Testis (tissue), 3 donors: ENCODE measurements around the gene PHLPP2. TPM values are rescaled to one million over a fixed set of nuclear protein-coding genes. Genes with fewer than 3 reads are reported as not detected.
"Not testable (repeated sequence)": the region's sequence is repeated elsewhere in the genome, so short reads cannot be mapped to it uniquely, and the experiment has no call there.

ENCODE experiments used
- DNase-seq: peaks from one replicate; pipeline ENCODE4 v3.0.0-alpha.2; 2019
- H3K27ac ChIP-seq, 2 donors: fragments of 200-600 bp; sonication (generic); one replicate each; pipeline ENCODE4 v1.5.1; 2019
- H3K27me3 ChIP-seq: fragments of 200-600 bp; sonication (generic); one replicate; pipeline ENCODE4 v1.5.1; 2019
- H3K36me3 ChIP-seq: fragments of 200-600 bp; sonication (generic); one replicate; pipeline ENCODE4 v1.5.1; 2017; ENCODE audit warnings: low read depth; ENCODE audit errors: missing control alignments
- H3K4me1 ChIP-seq: fragments of 200-600 bp; sonication (generic); one replicate; pipeline ENCODE4 v1.5.1; 2019
- H3K4me3 ChIP-seq, 2 donors: fragments of 200-600 bp; sonication (generic); one replicate each; pipeline ENCODE4 v1.5.1; 2017 to 2019
- H3K9me3 ChIP-seq: fragments of 200-600 bp; sonication (generic); one replicate; pipeline ENCODE4 v1.5.1; 2017
- CTCF ChIP-seq, 3 experiments: fragments of 450-650 bp in 2 of 3; fragments of 200-600 bp in 1 of 3; sonication (generic) in 1 of 3; IDR thresholded peaks; one replicate each; pipeline ENCODE4 v1.5.1; 2016 to 2019; ENCODE audit warnings: antibody characterized with exemption in 3 of 3, mild to moderate bottlenecking in 2 of 3, moderate library complexity in 1 of 3
- POLR2A ChIP-seq: fragments of 450-650 bp; IDR thresholded peaks from one replicate; pipeline ENCODE4 v1.6.1; 2017; ENCODE audit warnings: antibody characterized with exemption, mild to moderate bottlenecking, moderate library complexity
- WGBS, 2 donors: methylation state at CpG; one replicate each; pipeline ENCODE4 v1.1.5; 2018; 5-methylcytosine and 5-hydroxymethylcytosine counted together
- intact Hi-C: fragments of 100-400 bp; cut with DNase I; formaldehyde crosslinking; loops from one replicate; pipeline ENCODE4 v1.15.1; 2023; ENCODE audit warnings: low total_unique reads
- polyA plus RNA-seq: library from polyadenylated mRNA; stranded (reverse); fragments of 350-450 nt; fragmentation: Illumina TruSeq; extraction: RNeasy Lipid Tissue Mini Kit (QIAGEN cat#74804); gene quantifications from one replicate; pipeline ENCODE4 v1.2.3, GENCODE V29; 2014; ENCODE audit warnings: low read depth, low replicate concordance; ENCODE audit not compliant: insufficient read depth
- small RNA-seq, 2 donors: library from RNA; depleted of rRNA; stranded (forward); fragments of <200 nt; gene quantifications; one replicate each; pipeline ENCODE3, GENCODE V24; 2016
- total RNA-seq, 2 donors: library from RNA; depleted of rRNA; stranded (reverse); fragments of >200 nt; gene quantifications; one replicate each; pipeline ENCODE4 v1.2.3, GENCODE V29; 2016

PHLPP2 gene
- total and polyA plus RNA-seq, 3 donors from 2014 or later = 27.2 to 46.3 (median 43.3) TPM

- no peak overlapping the region for H3K4me3 ChIP-seq
- H3K4me1 ChIP-seq = no peaks in the 10 kb centered on the region
- no peak for DNase-seq
- no peaks in the 10 kb centered on the region for H3K9me3 ChIP-seq
- no peaks in the 10 kb centered on the region for H3K36me3 ChIP-seq
- TF ChIP-seq CTCF (IDR thresholded peaks at IDR 0.05) = no peak
- TF ChIP-seq POLR2A = no peak
- H3K27ac ChIP-seq = no peak overlapping the region
- WGBS, 2 donors = 64 to 70% methylated on average over 4 of the region's 4 CpGs
- no peaks in the 10 kb centered on the region for H3K27me3 ChIP-seq
- intact Hi-C loops = no loop called here
These were observed 114.1 kb downstream of the PHLPP2 start for GRCh38 chr16:71610447-71610846.

- no peaks in the 10 kb centered on the region for H3K4me1 ChIP-seq
- intact Hi-C loops = no loop called here
- no peaks in the 10 kb centered on the region for H3K27me3 ChIP-seq
- H3K4me3 ChIP-seq = no peak overlapping the region
- H3K27ac ChIP-seq = no peak overlapping the region
- WGBS, 2 donors = 56 to 76% methylated on average over 2 of the region's 2 CpGs
- DNase-seq = no peak
- no peaks in the 10 kb centered on the region for H3K36me3 ChIP-seq
- TF ChIP-seq CTCF (IDR thresholded peaks at IDR 0.05) = no peak
- no peak for TF ChIP-seq POLR2A
- H3K9me3 ChIP-seq = no peaks in the 10 kb centered on the region
These were observed 115.4 kb downstream of the PHLPP2 start for GRCh38 chr16:71609066-71609465.

- TF ChIP-seq CTCF (IDR thresholded peaks at IDR 0.05) (no peak), POLR2A (no peak)
- Histone ChIP-seq H3K27ac (no peak overlapping the region), H3K4me1 (no peaks in the 10 kb centered on the region), H3K36me3 (no peaks in the 10 kb centered on the region), H3K27me3 (no peaks in the 10 kb centered on the region), H3K9me3 (no peaks in the 10 kb centered on the region), H3K4me3 (no peak overlapping the region)
- no peak for DNase-seq
- intact Hi-C loops = no loop called here
- WGBS, 2 donors = 70 to 80% methylated on average over 8 of the region's 8 CpGs
These were observed 123.7 kb downstream of the PHLPP2 start for GRCh38 chr16:71600822-71601221.

- H3K4me1 ChIP-seq, intact Hi-C loops, H3K27ac ChIP-seq, H3K4me3 ChIP-seq, DNase-seq, H3K27me3 ChIP-seq, H3K9me3 ChIP-seq, H3K36me3 ChIP-seq: not testable (repeated sequence)
- 66 to 72% methylated on average over 2 of the region's 2 CpGs for WGBS, 2 donors
These were observed 126.1 kb downstream of the PHLPP2 start for GRCh38 chr16:71598426-71598825.

- H3K27me3 ChIP-seq, intact Hi-C loops, H3K4me1 ChIP-seq, H3K27ac ChIP-seq, H3K36me3 ChIP-seq, H3K4me3 ChIP-seq, DNase-seq, H3K9me3 ChIP-seq: not testable (repeated sequence)
- 88 to 94% methylated on average over 7 of the region's 7 CpGs for WGBS, 2 donors
These were observed 129.1 kb downstream of the PHLPP2 start for GRCh38 chr16:71595340-71595826.

Small RNA genes lying within 50 kb of the gene (small RNA-seq; reads per million reads assigned to genes)
- gene RNU6-208P (0 reads per million in 2 donors), gene SNORA70D (0 reads per million in 2 donors), gene SNORD71 (47,475 to 54,802 reads per million in 2 donors)

Other genes with a start within 250 kb of the PHLPP2 start
- 10 to 100 TPM; 28.4 to 44.6 TPM for gene ZNF19, start 235.4 kb downstream of the PHLPP2 start, total RNA-seq
- 31.8 TPM for gene ZNF19, start 235.4 kb downstream of the PHLPP2 start, polyA plus RNA-seq
- under 1 TPM in 1 of 2 donors, not detected in 1; 0.56 TPM for gene CHST4, start 198.3 kb downstream of the PHLPP2 start, total RNA-seq
- gene CHST4, start 198.3 kb downstream of the PHLPP2 start, polyA plus RNA-seq = 0.32 TPM
- 1 to 10 TPM; 1.5 to 2.9 TPM for gene TAT, start 147.6 kb downstream of the PHLPP2 start, total RNA-seq
- 1.6 TPM for gene TAT, start 147.6 kb downstream of the PHLPP2 start, polyA plus RNA-seq
- 1 to 10 TPM; 1.3 to 1.6 TPM for gene MARVELD3, start 98.5 kb downstream of the PHLPP2 start, total RNA-seq
- gene MARVELD3, start 98.5 kb downstream of the PHLPP2 start, polyA plus RNA-seq = 1.4 TPM
- 100 to 1,000 TPM; 155 to 203 TPM for gene AP1G1, start 84.1 kb upstream of the PHLPP2 start, total RNA-seq
- gene AP1G1, start 84.1 kb upstream of the PHLPP2 start, polyA plus RNA-seq = 125 TPM
- gene ATXN1L, start 121.3 kb upstream of the PHLPP2 start, total RNA-seq = 10 to 100 TPM; 36.1 to 39.3 TPM
- 36.8 TPM for gene ATXN1L, start 121.3 kb upstream of the PHLPP2 start, polyA plus RNA-seq
- 10 to 100 TPM; 30.5 to 57.4 TPM for gene ZNF821, start 159.5 kb upstream of the PHLPP2 start, total RNA-seq
- 74.3 TPM for gene ZNF821, start 159.5 kb upstream of the PHLPP2 start, polyA plus RNA-seq
- 100 to 1,000 TPM; 301 to 306 TPM for gene IST1, start 170.8 kb upstream of the PHLPP2 start, total RNA-seq
- gene IST1, start 170.8 kb upstream of the PHLPP2 start, polyA plus RNA-seq = 236 TPM